K562 (cell line): ENCODE data around the gene PPIL6. TPM values are rescaled to one million over a fixed set of nuclear protein-coding genes. Genes with fewer than 3 reads are reported as not detected.

ENCODE experiments used
- ESRRA ChIP-seq: fragments of 450-650 bp; IDR thresholded peaks from 2 replicates; pipeline ENCODE4 v1.6.1; 2014; ENCODE audit warnings: low read depth, mild to moderate bottlenecking, moderate library complexity, borderline replicate concordance
- GATAD2A ChIP-seq: fragments of 450-650 bp; IDR thresholded peaks from 2 replicates; pipeline ENCODE4 v1.6.1; 2017
- HCFC1 ChIP-seq: IDR thresholded peaks from 2 replicates; pipeline ENCODE4 v1.6.1; 2012; ENCODE audit warnings: low read depth, low read length, improper control_type of control experiment
- HIVEP1 ChIP-seq: fragments of 250-450 bp; sonication (Bioruptor Pico); IDR thresholded peaks from 2 replicates; pipeline ENCODE4 v1.4.0; 2020; ENCODE audit warnings: mild to moderate bottlenecking
- JUN ChIP-seq, 2 experiments: sonication (generic) in 1 of 2; formaldehyde crosslinking in 1 of 2; IDR thresholded peaks; 2 replicates each; pipeline versions ENCODE4 v1.6.1 to v1.8.0; 2012 to 2022; ENCODE audit warnings: borderline replicate concordance in 2 of 2, mild to moderate bottlenecking in 2 of 2, improper control_type of control experiment in 1 of 2, low read depth in 1 of 2, low read length in 1 of 2, missing genetic modification reagents in 1 of 2
- NEUROD1 ChIP-seq: fragments of 150-350 bp; IDR thresholded peaks from 2 replicates; pipeline ENCODE4 v1.6.1; 2014; ENCODE audit warnings: borderline replicate concordance, low read length, low read depth; ENCODE audit not compliant: partially characterized antibody
- TAF1 ChIP-seq: IDR thresholded peaks from 2 replicates; pipeline ENCODE4 v1.6.1; 2011; ENCODE audit warnings: mild to moderate bottlenecking, low read length, moderate library complexity; ENCODE audit not compliant: insufficient read depth, control insufficient read depth, severe bottlenecking; ENCODE audit errors: extremely low read depth
- ZNF384 ChIP-seq: IDR thresholded peaks from 2 replicates; pipeline ENCODE4 v1.6.1; 2012; ENCODE audit warnings: low read depth, low read length, improper control_type of control experiment
- ZNF431 ChIP-seq: sonication (generic); formaldehyde crosslinking; IDR thresholded peaks from 2 replicates; pipeline ENCODE4 v1.8.0; 2022; ENCODE audit warnings: mild to moderate bottlenecking, missing genetic modification reagents
- ZNF551 ChIP-seq: fragments of 250-450 bp; sonication (Bioruptor Pico); IDR thresholded peaks from 2 replicates; pipeline ENCODE4 v1.5.0; 2021; ENCODE audit warnings: mild to moderate bottlenecking, moderate library complexity
- polyA plus RNA-seq, 8 experiments: library from polyadenylated mRNA; depleted of rRNA in 4 of 8; stranded (reverse) in 5 of 8; unstranded in 3 of 8; fragments of >200 nt; fragmentation: Nextera tagmentation in 2 of 8; fragmentation: Illumina TruSeq in 1 of 8; extraction: Ambion mirVana in 2 of 8; extraction: Trizol in 1 of 8; gene quantifications; 2 replicates each; pipeline versions ENCODE4 v1.2.1 to v1.2.3, GENCODE V29; 2011 to 2014; ENCODE audit warnings: inconsistent platforms in 1 of 8, missing spikeins in 1 of 8
- total RNA-seq, 7 experiments: library from RNA; depleted of rRNA in 6 of 7; stranded (reverse); fragments of >200 nt in 6 of 7; fragmentation: Illumina TruSeq in 2 of 7; extraction: Trizol in 2 of 7; gene quantifications; 2 replicates each; pipeline versions ENCODE4 v1.2.1 to v1.2.3, GENCODE V29; 2011 to 2021; ENCODE audit warnings: low replicate concordance in 1 of 7
- TF ChIP-seq, protein P1 (sequence below): sonication (generic); formaldehyde crosslinking; IDR thresholded peaks from 2 replicates; pipeline ENCODE4 v1.8.1; 2023; ENCODE audit warnings: mild to moderate bottlenecking, missing genetic modification reagents
- TF ChIP-seq, protein P2 (sequence below): fragments of 450-650 bp; formaldehyde crosslinking; conservative IDR thresholded peaks from 2 replicates; pipeline ENCODE4 v1.4.0; 2022; ENCODE audit warnings: mild to moderate bottlenecking, missing genetic modification characterization
- TF ChIP-seq, protein P3 (sequence below): sonication (generic); formaldehyde crosslinking; IDR thresholded peaks from 2 replicates; pipeline ENCODE4 v1.4.0; 2020; ENCODE audit warnings: mild to moderate bottlenecking, missing genetic modification reagents
- TF ChIP-seq, protein P4 (sequence below): fragments of 250-450 bp; sonication (Bioruptor Pico); IDR thresholded peaks from 2 replicates; pipeline ENCODE4 v1.5.0; 2021; ENCODE audit warnings: mild to moderate bottlenecking, borderline replicate concordance
- TF ChIP-seq, protein P5 (sequence below): fragments of 250-450 bp; sonication (Bioruptor Pico); IDR thresholded peaks from 2 replicates; pipeline ENCODE4 v1.5.0; 2021

Gene PPIL6
- total and polyA plus RNA-seq, 9 of the 15 experiments (the other 6 are each of a cell fraction or from before 2014, with no cell fraction given): 0.03 to 0.98 (median 0.41) TPM; not detected in 1

DNA sequence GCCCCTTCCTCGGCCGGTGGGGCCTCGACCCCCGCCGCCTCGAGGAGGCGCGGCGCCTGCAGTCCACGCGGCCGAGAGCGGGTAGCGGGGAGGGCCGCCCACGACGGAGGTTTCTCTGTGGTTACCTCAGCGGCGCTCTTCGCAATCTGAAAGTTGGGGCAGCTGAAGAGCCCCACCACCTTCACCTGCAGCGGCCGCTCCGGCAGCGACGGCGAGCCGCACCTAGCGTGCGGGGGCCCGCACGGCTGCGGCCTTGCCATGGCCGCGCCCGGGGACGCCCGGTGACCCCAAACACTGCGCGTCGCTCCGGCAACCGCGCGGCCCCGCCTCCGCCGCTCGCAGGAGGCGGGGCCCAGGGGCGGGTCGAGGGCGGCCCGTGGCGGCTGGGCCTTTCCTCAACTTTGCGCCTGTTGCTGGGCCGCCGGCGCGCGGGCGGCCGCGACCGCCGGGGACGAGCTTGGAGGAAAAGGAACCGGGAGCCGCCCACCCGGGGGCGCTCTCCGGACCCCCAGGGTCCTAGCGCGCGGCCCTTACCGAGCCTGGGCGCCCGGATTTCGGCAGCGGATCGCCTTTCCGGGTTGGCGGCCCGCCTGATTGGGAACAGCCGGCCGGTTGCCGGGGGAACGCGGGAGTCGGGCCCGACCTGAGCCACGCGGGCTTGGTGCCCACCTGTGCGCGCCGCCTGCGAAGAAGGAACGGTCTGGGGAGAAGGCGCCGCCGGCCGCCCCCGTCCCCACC is at the start of gene PPIL6, which contains the start of gene SMPD2 (continued):
- TF ChIP-seq, protein P1, sequence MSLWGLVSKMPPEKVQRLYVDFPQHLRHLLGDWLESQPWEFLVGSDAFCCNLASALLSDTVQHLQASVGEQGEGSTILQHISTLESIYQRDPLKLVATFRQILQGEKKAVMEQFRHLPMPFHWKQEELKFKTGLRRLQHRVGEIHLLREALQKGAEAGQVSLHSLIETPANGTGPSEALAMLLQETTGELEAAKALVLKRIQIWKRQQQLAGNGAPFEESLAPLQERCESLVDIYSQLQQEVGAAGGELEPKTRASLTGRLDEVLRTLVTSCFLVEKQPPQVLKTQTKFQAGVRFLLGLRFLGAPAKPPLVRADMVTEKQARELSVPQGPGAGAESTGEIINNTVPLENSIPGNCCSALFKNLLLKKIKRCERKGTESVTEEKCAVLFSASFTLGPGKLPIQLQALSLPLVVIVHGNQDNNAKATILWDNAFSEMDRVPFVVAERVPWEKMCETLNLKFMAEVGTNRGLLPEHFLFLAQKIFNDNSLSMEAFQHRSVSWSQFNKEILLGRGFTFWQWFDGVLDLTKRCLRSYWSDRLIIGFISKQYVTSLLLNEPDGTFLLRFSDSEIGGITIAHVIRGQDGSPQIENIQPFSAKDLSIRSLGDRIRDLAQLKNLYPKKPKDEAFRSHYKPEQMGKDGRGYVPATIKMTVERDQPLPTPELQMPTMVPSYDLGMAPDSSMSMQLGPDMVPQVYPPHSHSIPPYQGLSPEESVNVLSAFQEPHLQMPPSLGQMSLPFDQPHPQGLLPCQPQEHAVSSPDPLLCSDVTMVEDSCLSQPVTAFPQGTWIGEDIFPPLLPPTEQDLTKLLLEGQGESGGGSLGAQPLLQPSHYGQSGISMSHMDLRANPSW (CRISPR knock-in tag): 0 out of 2 replicates have a peak, but pooled peaks have one; percentile 11
- TF ChIP-seq ZNF431 (CRISPR knock-in tag): peak; percentile 80
- peak; percentile 80 for TF ChIP-seq GATAD2A
- peak; percentile 26 for TF ChIP-seq HCFC1
- peak; percentile 52; the same call in 1 of the 2 replicates for TF ChIP-seq ESRRA
- TF ChIP-seq, protein P2, sequence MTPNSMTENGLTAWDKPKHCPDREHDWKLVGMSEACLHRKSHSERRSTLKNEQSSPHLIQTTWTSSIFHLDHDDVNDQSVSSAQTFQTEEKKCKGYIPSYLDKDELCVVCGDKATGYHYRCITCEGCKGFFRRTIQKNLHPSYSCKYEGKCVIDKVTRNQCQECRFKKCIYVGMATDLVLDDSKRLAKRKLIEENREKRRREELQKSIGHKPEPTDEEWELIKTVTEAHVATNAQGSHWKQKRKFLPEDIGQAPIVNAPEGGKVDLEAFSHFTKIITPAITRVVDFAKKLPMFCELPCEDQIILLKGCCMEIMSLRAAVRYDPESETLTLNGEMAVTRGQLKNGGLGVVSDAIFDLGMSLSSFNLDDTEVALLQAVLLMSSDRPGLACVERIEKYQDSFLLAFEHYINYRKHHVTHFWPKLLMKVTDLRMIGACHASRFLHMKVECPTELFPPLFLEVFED (CRISPR knock-in tag): no peak
- TF ChIP-seq TAF1: peak; percentile 48
- no peak for TF ChIP-seq ZNF384
- no peak for TF ChIP-seq ZNF551
- TF ChIP-seq NEUROD1: peak; percentile 75
- TF ChIP-seq, protein P3, sequence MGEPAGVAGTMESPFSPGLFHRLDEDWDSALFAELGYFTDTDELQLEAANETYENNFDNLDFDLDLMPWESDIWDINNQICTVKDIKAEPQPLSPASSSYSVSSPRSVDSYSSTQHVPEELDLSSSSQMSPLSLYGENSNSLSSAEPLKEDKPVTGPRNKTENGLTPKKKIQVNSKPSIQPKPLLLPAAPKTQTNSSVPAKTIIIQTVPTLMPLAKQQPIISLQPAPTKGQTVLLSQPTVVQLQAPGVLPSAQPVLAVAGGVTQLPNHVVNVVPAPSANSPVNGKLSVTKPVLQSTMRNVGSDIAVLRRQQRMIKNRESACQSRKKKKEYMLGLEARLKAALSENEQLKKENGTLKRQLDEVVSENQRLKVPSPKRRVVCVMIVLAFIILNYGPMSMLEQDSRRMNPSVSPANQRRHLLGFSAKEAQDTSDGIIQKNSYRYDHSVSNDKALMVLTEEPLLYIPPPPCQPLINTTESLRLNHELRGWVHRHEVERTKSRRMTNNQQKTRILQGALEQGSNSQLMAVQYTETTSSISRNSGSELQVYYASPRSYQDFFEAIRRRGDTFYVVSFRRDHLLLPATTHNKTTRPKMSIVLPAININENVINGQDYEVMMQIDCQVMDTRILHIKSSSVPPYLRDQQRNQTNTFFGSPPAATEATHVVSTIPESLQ (CRISPR knock-in tag): peak; percentile 25; the same call in 1 of the 2 replicates
- TF ChIP-seq, protein P4, sequence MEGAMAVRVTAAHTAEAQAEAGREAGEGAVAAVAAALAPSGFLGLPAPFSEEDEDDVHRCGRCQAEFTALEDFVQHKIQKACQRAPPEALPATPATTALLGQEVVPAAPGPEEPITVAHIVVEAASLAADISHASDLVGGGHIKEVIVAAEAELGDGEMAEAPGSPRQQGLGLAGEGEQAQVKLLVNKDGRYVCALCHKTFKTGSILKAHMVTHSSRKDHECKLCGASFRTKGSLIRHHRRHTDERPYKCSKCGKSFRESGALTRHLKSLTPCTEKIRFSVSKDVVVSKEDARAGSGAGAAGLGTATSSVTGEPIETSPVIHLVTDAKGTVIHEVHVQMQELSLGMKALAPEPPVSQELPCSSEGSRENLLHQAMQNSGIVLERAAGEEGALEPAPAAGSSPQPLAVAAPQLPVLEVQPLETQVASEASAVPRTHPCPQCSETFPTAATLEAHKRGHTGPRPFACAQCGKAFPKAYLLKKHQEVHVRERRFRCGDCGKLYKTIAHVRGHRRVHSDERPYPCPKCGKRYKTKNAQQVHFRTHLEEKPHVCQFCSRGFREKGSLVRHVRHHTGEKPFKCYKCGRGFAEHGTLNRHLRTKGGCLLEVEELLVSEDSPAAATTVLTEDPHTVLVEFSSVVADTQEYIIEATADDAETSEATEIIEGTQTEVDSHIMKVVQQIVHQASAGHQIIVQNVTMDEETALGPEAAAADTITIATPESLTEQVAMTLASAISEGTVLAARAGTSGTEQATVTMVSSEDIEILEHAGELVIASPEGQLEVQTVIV (CRISPR knock-in tag): no peak
- no peak for TF ChIP-seq JUN (IDR thresholded peaks at IDR 0.05; ENCODE audit: borderline replicate concordance, low read depth, low read length)
- peak; percentile 84 for TF ChIP-seq JUN (CRISPR knock-in tag; IDR thresholded peaks at IDR 0.05; ENCODE audit: borderline replicate concordance)
- TF ChIP-seq HIVEP1 (CRISPR knock-in tag): no peak
- TF ChIP-seq, protein P5, sequence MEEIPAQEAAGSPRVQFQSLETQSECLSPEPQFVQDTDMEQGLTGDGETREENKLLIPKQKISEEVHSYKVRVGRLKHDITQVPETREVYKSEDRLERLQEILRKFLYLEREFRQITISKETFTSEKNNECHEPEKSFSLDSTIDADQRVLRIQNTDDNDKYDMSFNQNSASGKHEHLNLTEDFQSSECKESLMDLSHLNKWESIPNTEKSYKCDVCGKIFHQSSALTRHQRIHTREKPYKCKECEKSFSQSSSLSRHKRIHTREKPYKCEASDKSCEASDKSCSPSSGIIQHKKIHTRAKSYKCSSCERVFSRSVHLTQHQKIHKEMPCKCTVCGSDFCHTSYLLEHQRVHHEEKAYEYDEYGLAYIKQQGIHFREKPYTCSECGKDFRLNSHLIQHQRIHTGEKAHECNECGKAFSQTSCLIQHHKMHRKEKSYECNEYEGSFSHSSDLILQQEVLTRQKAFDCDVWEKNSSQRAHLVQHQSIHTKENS (CRISPR knock-in tag): no peak
